GM18505 (cell line): ENCODE data around the gene THRA.

Experiments used
- ATAC-seq: cut with Tn5 transposase; IDR thresholded peaks from one replicate; pipeline ENCODE4 v1.9.1; 2021; ENCODE audit not compliant: unreplicated experiment
- POLR2A ChIP-seq: IDR thresholded peaks from 4 replicates; pipeline ENCODE4 v1.6.1; 2011; ENCODE audit warnings: borderline replicate concordance; ENCODE audit not compliant: insufficient read depth, insufficient read length; ENCODE audit errors: extremely low read depth

Gene THRA

DNA sequence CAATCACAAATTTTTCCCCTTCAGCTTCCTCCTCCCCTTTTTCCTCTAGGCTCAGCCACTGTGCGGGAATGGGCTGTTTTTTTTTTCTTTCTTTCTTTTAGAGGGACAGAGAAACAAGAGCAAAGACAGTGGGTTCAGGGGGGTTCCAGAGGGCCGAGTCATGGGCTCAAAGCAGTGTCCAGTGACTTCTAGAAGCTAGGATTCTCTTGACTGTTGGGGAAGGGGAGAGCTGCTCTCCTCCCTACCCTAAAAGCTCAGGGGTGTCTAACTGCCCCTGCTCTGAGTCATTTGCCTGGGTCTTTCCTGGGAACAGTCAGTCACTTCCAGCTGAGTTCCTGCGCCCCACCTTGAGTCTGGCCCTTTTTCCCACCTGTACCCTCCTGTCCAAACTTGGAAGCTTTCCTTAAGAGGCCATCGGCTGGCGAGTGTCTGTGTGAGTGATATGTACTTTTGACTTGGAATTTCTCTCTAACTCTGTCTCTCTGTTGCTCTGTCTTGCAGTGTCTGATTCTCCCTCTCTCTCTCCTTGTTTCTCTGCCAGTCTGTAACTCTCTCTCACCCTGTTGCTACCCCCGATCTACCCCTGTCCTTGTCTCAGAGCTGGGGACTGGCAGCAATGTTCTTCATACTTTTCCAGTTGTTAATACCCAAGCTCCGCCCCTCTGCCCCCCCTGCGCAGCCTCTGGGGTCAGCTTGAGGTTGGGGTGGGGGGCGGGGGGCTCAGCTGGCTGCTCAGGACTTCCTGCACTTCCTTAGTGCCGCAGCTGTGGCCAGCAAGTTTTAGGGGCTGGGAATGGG lies 2.4 kb downstream of the THRA start:
- no peak for ATAC-seq
- TF ChIP-seq POLR2A: no peak

GRCh38 chr17:40065769-40066510 lies 3.2 kb downstream of the THRA start:
- no peak for ATAC-seq

DNA sequence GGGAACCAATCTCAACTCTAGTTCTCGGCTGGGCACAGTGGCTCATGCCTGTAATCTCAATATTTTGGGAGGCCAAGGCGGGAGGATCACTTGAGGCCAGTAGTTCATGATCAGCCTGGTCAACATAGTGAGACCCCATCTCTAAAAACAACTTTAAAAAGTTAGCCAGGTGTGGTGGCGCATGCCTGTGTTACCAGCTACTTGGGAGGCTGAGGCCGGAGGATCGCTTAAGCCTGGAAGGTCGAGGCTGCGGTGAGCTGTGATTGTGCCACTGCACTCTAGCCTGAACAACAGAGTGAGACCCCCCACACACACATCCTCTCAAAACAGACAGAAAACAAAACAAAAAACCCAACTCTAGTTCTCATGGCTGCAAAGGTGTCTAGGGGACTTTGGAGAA lies 4.9 kb downstream of the THRA start:
- TF ChIP-seq POLR2A: no peak
- ATAC-seq: no peak

More at GRCh38 chr17:40065769-40066510, 3.2 kb downstream of the THRA start:
- TF ChIP-seq POLR2A: no peak

DNA sequence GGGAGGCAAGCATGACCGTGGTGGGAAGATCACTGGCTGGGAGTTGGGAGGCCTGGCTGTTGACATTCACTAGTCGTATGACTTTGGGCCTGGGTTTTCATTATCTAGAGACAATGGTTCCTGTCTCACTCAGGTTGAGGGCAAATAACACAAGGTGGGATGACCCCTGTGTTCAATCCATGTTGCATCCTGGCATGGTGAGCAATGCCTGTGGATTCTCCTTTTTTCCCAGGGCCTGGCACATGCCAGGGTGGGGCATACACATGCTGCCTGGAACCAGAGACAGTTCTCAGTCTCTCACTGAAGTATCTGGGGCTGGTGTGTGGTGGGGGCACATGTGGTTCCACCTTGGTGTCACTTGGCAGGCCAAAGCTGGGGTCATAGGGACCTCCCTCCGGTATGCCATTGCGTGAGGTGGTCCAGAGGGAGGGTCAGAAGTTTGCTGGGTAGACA lies 5.4 kb downstream of the THRA start:
- ATAC-seq: no peak
- no peak for TF ChIP-seq POLR2A

DNA sequence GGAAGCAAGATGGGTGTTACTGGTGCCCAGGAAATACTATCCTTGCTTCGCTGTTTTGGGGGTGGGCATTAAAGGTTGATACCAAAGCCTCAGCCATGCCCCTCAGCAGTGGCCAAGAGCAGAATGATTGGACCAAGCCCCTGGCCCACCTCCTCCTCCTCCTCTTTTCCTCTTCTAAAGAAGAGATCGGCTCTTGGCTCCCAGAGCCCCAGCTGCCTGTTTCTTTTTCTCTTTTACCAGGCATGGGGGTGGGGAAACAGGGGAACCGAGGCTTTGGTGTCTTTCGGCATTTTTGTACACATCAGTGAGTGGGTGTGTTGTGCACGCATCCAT lies 5.8 kb downstream of the THRA start:
- TF ChIP-seq POLR2A: no peak
- no peak for ATAC-seq

- ATAC-seq: no peak
- peak; percentile 25 for TF ChIP-seq POLR2A
Observed at GRCh38 chr17:40068917-40069750, 6.4 kb downstream of the THRA start.

GRCh38 chr17:40069751-40070708 lies 7.3 kb downstream of the THRA start:
- TF ChIP-seq POLR2A: no peak
- no peak for ATAC-seq

- no peak for ATAC-seq
- TF ChIP-seq POLR2A: no peak
Observed at GRCh38 chr17:40070709-40071312, 8.0 kb downstream of the THRA start.

DNA sequence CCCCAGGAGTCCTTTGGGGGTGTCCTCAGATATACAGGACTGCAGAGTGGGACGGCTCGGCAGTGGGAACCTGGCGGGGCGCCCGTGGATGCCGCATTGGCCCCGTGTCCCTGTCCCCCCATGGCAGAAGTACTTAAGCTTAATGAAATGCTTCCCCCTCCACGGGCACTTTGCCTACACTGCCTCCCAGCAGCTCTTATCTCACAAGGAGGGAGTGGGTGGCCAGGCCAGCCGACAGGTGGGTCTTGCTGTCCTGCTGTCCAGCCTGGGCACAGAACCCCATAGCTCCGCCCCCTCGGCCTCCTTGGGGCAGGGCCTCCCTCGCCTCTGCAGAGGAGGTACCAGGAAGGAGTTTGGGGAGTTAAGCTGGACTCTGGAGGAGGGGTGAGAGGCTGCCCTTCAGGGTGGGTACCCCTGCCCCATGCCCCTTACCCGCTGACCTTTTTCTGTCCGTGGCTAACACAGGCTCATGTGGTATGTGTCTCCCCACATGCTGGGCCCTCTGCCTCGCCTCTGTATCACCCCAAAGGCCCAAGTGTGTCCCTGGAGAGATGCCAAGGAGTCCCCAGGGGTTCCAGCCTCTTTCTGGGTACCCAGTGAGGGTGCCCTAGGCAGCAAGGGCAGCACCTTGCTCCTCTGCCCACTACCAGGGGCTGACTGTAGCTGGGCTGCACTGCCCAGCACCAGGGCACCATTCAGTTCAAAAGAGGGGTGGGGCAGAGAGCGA lies 8.7 kb downstream of the THRA start:
- no peak for ATAC-seq
- TF ChIP-seq POLR2A: no peak

DNA sequence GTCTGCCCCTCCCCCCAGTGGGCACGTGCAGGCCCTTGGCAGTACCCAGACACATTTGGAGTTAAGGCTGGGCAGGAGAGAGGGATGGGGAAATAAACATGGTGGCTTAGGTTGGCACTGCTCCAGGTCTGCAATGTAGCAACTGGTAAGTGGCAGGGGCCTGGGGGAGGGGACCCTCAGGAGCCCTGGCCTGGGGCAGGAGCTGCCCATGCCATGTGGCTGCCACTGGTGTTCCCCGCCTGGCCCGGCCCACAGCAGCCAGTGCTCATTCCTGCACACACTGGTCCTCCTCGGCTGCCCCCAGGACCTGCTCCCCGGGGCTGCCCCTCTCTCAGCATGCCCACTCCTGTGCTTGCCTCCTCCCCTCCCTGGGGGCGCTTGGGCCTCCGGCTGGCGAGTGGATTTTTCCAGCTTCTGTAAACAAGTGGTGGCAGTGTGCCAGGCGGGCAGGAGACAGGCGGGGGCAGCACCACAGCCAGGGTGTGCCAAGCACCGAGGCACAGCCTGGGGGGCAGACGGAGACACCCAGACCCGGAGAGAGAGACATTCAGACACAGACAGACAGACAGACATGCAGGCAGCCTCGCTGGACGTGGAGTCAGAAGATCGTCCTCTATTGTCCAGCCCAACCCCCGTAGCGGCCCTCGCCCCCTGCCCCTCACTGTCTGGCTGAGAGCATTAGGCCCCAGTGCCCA lies 9.4 kb downstream of the THRA start:
- no peak for TF ChIP-seq POLR2A

More for the DNA sequence above, 9.4 kb downstream of the THRA start:
- no peak for ATAC-seq
